Fibroblast of lung (primary cell): ENCODE data around the gene RNF2.

Source experiments
- EZH2 ChIP-seq: IDR thresholded peaks from 2 replicates; pipeline ENCODE4 v1.5.1; 2012; ENCODE audit warnings: low read length, control low read depth, mild to moderate bottlenecking; ENCODE audit errors: missing control alignments
- TF ChIP-seq, protein P1 (sequence below), 2 donors: IDR thresholded peaks in 1 of 2; conservative IDR thresholded peaks in 1 of 2; 1 replicate in 1 of 2; 2 replicates in 1 of 2; pipeline ENCODE4 v1.5.1; 2011 to 2012; ENCODE audit warnings: low read length in 2 of 2, control low read depth in 1 of 2, inconsistent platforms in 1 of 2, low read depth in 1 of 2, mild to moderate bottlenecking in 1 of 2

DNA sequence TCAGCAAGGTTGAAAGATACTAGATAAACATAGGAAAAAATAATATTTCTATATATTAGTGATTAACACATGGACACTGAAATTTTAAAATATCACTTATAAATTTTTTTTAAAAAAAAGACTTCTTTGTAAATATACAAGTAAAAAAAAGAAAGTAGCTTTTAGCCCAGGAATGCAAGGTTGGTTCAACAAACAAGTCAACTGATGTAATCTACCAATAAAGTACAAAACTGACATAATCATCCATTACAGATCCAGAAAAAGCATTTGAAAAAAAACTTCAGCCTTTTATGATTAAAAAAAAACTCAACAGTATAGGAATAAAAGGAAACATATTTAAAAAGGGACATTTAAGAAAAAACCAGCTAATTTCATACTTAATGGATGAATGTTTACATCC, 63.0 kb downstream of the RNF2 start:
- TF ChIP-seq, protein P1, sequence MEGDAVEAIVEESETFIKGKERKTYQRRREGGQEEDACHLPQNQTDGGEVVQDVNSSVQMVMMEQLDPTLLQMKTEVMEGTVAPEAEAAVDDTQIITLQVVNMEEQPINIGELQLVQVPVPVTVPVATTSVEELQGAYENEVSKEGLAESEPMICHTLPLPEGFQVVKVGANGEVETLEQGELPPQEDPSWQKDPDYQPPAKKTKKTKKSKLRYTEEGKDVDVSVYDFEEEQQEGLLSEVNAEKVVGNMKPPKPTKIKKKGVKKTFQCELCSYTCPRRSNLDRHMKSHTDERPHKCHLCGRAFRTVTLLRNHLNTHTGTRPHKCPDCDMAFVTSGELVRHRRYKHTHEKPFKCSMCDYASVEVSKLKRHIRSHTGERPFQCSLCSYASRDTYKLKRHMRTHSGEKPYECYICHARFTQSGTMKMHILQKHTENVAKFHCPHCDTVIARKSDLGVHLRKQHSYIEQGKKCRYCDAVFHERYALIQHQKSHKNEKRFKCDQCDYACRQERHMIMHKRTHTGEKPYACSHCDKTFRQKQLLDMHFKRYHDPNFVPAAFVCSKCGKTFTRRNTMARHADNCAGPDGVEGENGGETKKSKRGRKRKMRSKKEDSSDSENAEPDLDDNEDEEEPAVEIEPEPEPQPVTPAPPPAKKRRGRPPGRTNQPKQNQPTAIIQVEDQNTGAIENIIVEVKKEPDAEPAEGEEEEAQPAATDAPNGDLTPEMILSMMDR (conservative IDR thresholded peaks at IDR 0.05 in 1 of 2, IDR thresholded peaks at IDR 0.05 in 1 of 2; ENCODE audit: low read depth in 1 of 2, low read length in 2 of 2) = no peak
- TF ChIP-seq EZH2 = no peak
